A549 treated with DMSO at 1 μM for 4 hours (cell line): ENCODE results near the gene TRMT13. TPM values are rescaled to one million over a fixed set of nuclear protein-coding genes. Genes with fewer than 3 reads are reported as not detected.

Experiments
- total RNA-seq: library from RNA; stranded (reverse); fragments of 200-300 nt; extraction: Qiagen RNA extraction; gene quantifications from 5 replicates; pipeline ENCODE4 v1.2.3, GENCODE V29; 2022; ENCODE audit warnings: low read depth

TRMT13 gene, protein sequence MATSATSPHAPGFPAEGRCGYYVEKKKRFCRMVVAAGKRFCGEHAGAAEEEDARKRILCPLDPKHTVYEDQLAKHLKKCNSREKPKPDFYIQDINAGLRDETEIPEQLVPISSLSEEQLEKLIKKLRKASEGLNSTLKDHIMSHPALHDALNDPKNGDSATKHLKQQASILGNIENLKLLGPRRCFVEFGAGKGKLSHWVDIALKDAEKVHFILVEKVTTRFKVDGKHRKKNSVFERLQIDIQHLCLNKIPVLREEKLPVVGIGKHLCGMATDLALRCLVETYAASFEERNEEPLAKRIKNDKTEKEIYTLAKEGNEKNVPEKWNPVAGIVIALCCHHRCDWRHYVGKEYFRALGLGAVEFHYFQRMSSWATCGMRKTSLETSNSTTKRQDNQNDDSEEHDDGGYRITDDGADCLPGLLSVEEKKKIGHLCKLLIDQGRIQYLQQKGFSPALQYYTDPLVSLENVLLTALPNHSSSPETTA
- 6.0 to 9.4 TPM (median 8.5 TPM) in 5 replicates for total RNA-seq

GRCh38 chr1:100132566-100133477 lies at the start of gene TRMT13, which contains the start of gene SASS6:
TSS of gene TRMT13 (plus strand) at chr1:100133163. CDS start at chr1:100133169, 6 bp downstream.
TSS of gene SASS6 (minus strand) at chr1:100132930. CDS start at chr1:100132814, 116 bp downstream.

GRCh38 chr1:100178091-100178490 lies 45.1 kb downstream of the TRMT13 start, which contains the start of gene LRRC39:
TSS of gene LRRC39 (minus strand) at chr1:100178256. CDS start at chr1:100168516, 9,740 bp downstream.

Other genes with a start within 250 kb of the TRMT13 start
- gene SLC35A3, start 163.2 kb upstream of the TRMT13 start, total RNA-seq = 5.2 to 12.8 TPM (median 10.9 TPM) in 5 replicates
- gene SASS6, start 233 bp upstream of the TRMT13 start, total RNA-seq = 3.7 to 5.7 TPM (median 5.0 TPM) in 5 replicates
- 0.13 to 0.15 TPM (median 0.13 TPM) in 3 of 5 replicates, not detected in the others for gene LRRC39, start 45.1 kb downstream of the TRMT13 start, total RNA-seq
- 2.8 to 5.3 TPM (median 4.6 TPM) in 5 replicates for gene DBT, start 116.7 kb downstream of the TRMT13 start, total RNA-seq
- 19.2 to 23.8 TPM (median 23.5 TPM) in 5 replicates for gene RTCA, start 133.1 kb downstream of the TRMT13 start, total RNA-seq
- 2.3 to 3.4 TPM (median 3.0 TPM) in 5 replicates for gene CDC14A, start 219.3 kb downstream of the TRMT13 start, total RNA-seq